Stimulated activated CD8-positive, alpha-beta memory T cell treated with anti-CD3 and anti-CD28 coated beads, Interleukin-4, amount 100 ng/mL, for 48 hours (primary cell): ENCODE measurements around the gene MAGI1.

Source experiments
- DNase-seq: peaks from one replicate; pipeline ENCODE4 v3.0.0-alpha.2; 2020

MAGI1 gene

DNA sequence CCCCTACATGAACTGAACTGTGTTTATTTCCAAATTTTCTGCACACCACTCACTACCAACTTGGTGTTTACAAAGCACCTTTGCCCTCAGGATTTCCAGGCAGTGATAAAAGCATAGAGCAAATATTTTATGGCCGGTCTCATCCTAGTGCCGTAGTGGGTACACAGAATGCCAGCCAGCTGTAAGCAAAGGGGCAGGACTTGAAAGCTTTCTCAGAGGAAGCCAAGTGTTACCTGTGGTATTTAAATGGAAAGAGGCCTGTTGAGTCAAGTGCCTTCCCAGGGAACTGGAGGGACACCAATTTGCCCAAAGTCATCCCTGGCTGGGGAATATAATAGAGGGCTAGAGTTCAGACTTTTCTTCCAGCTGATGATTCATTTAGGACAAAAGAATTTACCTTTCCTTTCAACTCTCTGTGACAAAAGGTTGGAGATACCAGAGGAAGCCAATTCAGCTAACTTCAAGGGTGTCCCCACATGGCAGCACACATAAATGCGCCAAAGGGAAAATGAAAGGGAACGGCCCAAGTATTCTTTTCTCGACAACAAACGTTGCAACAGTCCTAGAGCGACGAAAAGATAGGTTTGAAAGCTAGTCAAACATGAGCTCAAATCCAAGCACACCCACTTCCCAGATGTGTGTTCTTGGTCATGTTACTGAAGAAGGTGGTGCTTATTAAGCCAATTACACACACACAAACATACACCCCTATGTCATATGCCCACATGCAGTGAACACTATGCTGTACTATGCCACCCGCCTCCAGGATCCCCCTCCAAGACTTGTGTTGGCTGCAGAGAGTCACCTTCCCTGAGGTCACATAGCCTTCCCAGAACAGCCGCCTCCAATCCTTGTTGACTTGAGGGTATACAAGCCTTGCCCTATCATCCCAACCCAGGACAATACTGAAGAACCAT is 27.7 kb downstream of the MAGI1 start:
- no peak for DNase-seq

- no peak for DNase-seq
Measured at GRCh38 chr3:66010348-66010738, 28.4 kb downstream of the MAGI1 start.

GRCh38 chr3:66004244-66004643 is 34.5 kb downstream of the MAGI1 start:
- DNase-seq = no peak

GRCh38 chr3:66001626-66002025 is 37.1 kb downstream of the MAGI1 start:
- no peak for DNase-seq

- no peak for DNase-seq
Measured at GRCh38 chr3:66000506-66000905, 38.2 kb downstream of the MAGI1 start.

DNA sequence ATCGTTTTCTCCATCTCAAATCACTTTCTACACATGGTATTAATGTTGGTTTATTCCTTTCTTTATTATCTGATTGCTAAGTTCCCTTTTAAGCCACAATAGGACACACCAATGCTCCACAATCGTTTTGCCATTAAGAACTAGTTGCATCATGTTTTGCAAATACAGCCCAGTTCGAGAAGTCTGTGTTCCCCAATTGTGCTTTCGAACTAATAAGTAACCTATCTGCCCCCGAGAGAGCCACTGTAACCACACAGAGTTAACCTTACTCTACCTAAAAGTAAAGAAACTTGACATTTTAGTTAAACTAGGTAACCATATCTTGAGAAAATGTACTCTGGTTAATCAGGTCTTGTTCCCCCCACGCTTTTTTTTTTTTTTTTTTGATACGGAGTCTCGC is 39.1 kb downstream of the MAGI1 start:
- no peak for DNase-seq

- DNase-seq = no peak
Measured at GRCh38 chr3:65996589-65996988, 42.1 kb downstream of the MAGI1 start.

- no peak for DNase-seq
Measured at GRCh38 chr3:65995515-65995914, 43.2 kb downstream of the MAGI1 start.

DNA sequence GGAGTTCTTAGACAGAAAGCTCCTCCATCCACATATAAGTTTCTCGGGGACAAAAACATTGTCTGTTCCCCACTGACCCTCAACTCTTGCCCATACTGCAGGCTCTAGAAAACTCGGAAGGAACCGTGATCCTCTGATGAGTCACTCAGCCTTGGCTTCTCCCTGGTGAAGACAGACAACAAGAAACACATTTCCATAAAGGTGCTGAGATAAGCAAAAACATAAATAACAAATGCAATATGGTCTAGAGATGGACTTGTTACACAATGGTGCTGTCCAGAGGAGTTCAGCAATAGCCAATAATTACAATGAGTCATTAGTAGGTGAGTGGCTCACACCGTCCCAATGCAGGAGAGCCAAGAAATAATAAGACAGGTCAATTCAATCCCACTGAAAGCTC is 43.7 kb downstream of the MAGI1 start:
- no peak for DNase-seq

DNA sequence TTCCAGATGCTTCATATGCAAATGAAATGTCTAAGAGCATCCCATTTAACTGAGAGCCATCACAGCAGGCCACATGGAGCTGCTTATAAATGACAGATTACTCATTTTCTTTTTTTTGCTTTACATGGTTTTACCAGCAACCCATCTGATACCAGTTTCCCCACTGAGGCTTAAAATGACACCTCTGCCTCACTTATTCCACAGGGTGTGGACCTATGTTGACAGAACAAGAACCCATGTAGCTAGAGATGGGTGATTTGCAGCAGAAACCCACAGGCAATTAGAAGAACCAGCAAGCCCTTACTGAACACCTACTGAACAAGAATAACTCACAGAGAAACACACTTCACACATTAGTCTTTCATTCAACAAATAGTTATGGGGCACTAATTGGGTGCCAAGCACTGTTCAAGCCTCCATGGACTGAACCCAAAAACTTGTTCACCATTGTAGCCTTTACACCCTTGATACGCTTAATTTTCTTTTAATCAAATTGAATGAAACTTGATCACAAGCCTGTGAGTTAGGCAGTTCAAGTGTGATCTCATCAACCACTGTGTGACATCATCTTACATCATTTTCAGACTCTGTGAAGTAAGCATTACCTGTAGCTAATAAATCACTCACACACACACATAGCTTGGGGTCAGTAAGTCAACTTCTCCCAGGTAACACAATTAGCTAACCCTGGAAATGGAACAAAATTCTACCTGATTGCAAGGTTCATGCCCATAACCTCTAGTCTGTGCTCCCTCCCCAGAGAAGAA is 45.4 kb downstream of the MAGI1 start:
- no peak for DNase-seq

- no peak for DNase-seq
Measured at GRCh38 chr3:65992106-65992505, 46.6 kb downstream of the MAGI1 start.

- DNase-seq = no peak
Measured at GRCh38 chr3:65988411-65989180, 50.1 kb downstream of the MAGI1 start.

DNA sequence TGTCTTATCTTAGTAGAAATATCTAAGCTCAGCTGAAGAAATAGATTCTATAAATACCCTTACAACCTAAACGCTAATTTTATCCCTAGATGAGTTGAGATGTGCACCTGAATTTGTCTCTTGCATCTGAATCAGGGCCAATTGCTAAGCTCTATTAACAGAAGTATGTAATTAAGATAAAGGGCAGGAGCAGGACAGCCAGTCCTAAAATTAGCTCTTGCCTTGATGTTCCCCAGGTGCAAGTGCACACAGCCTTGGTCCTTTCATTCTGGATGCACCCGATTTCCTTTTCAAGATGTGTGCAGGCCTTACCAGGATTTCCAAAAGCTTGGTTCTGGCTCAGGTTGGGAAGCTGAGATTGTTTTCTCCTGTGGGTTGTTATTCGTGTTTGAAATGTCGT is 52.4 kb downstream of the MAGI1 start:
- no peak for DNase-seq

DNA sequence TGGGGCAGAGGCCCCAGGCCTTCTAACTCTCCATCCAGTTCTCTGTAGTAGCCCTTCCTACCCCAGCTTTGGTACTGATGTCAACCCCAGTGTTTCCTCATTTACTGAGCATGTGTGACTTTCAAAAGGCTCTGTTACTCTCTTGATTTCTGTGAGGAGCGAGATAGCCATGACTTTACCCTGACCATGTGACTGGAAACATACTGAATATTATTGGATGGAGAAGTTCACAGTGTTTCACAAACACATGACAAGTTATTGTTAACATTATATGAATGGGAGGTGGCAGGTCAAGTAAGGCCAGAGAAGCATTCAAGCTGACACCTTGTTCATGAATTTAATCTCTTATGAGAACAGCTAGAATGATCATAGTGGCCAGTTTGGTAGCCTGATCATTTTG is 53.7 kb downstream of the MAGI1 start:
- no peak for DNase-seq

GRCh38 chr3:65983100-65983499 is 55.6 kb downstream of the MAGI1 start:
- DNase-seq = no peak

- no peak for DNase-seq
Measured at GRCh38 chr3:65979731-65980130, 59.0 kb downstream of the MAGI1 start.

DNA sequence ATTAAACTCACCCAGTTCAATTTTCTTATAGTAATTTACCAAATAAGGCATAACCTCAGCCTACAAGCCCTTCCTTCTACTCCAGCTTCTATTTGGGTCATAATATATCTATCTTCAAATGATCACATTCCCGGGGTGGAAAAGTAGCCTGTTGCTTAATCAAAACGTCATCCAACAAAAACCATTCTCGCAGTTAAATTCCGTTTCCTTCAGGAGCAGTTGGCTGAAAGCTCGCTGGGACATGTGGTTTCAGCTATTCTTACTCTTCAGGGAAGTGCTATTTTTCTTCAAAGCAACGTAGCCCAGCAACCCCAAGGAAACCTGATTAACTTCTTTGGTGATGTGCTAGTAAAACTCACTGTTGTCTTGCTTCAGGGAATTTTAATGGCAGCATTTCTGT is 59.6 kb downstream of the MAGI1 start:
- no peak for DNase-seq

GRCh38 chr3:65978116-65978515 is 60.6 kb downstream of the MAGI1 start:
- DNase-seq = no peak

DNA sequence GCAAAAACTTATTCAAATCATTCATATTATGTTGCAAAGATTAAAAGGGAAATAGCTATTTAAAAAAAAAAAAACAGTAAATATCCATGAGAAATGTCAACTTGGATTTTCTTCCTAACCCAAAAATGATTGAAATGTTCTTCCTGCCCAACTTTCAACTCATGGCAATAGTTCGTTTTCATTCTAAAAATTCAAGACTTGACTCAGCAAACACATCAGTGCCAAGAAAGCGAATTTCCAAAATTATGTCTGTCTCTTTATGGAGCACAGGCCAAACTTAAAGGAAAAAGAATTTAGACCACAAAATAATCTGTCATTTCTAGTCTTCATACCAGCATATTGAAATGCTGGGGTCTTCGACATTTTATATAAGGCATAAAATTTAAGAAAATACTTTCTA is 63.7 kb downstream of the MAGI1 start:
- no peak for DNase-seq

GRCh38 chr3:65974509-65974908 is 64.2 kb downstream of the MAGI1 start:
- no peak for DNase-seq

GRCh38 chr3:65972765-65973164 is 66.0 kb downstream of the MAGI1 start:
- no peak for DNase-seq

- DNase-seq = no peak
Measured at GRCh38 chr3:65971293-65972252, 67.1 kb downstream of the MAGI1 start.
